Breast epithelium (tissue), 4 donors: ENCODE measurements around the gene ELMOD3. TPM values are rescaled to one million over a fixed set of nuclear protein-coding genes. Genes with fewer than 3 reads are reported as not detected.

Source experiments
- DNase-seq, 2 donors: peaks; one replicate each; pipeline ENCODE4 v3.0.0-alpha.2; 2019; ENCODE audit warnings: low spot score in 2 of 2
- H3K27ac ChIP-seq, 2 donors: fragments of 200-600 bp; sonication (generic) in 1 of 2; one replicate each; pipeline ENCODE4 v1.5.1; 2016 to 2019; ENCODE audit warnings: mild to moderate bottlenecking in 1 of 2
- H3K27me3 ChIP-seq, 2 donors: fragments of 200-600 bp; sonication (generic) in 1 of 2; one replicate each; pipeline versions ENCODE4 v1.5.1 to v1.6.0; 2017 to 2019; ENCODE audit warnings: control low read depth in 1 of 2, mild to moderate bottlenecking in 1 of 2
- H3K36me3 ChIP-seq: fragments of 200-600 bp; one replicate; pipeline ENCODE4 v1.5.1; 2019
- H3K4me1 ChIP-seq, 2 donors: fragments of 200-600 bp; sonication (generic); one replicate each; pipeline ENCODE4 v1.5.1; 2016 to 2019; ENCODE audit warnings: control low read depth in 1 of 2
- H3K4me3 ChIP-seq, 3 donors: fragments of 200-600 bp; sonication (generic); 1 replicate in 2 of 3; 2 replicates in 1 of 3; pipeline ENCODE4 v1.5.1; 2016 to 2019; ENCODE audit warnings: mild to moderate bottlenecking in 3 of 3, moderate library complexity in 2 of 3
- H3K9me3 ChIP-seq, 2 donors: fragments of 200-600 bp; sonication (generic) in 1 of 2; one replicate each; pipeline ENCODE4 v1.5.1; 2016 to 2019; ENCODE audit warnings: control low read depth in 1 of 2
- POLR2A ChIP-seq: fragments of 450-650 bp; IDR thresholded peaks from one replicate; pipeline ENCODE4 v1.6.1; 2016; ENCODE audit warnings: antibody characterized with exemption, mild to moderate bottlenecking, moderate library complexity
- POLR2AphosphoS5 ChIP-seq, 3 donors: sonication (generic); formaldehyde crosslinking; IDR thresholded peaks; one replicate each; pipeline ENCODE4 v1.6.1; 2017; ENCODE audit warnings: antibody characterized with exemption in 3 of 3
- intact Hi-C: fragments of 100-400 bp; cut with DNase I; formaldehyde crosslinking; loops from one replicate; pipeline ENCODE4 v1.15.1; 2023; ENCODE audit warnings: low total_unique reads
- total RNA-seq, 3 donors: library from RNA; depleted of rRNA; stranded (reverse); fragments of >200 nt; gene quantifications; one replicate each; pipeline ENCODE4 v1.1.0, GENCODE V29; 2016
- TF ChIP-seq, protein P1 (sequence below), 3 donors: fragments of 450-650 bp; IDR thresholded peaks; one replicate each; pipeline ENCODE4 v1.5.1; 2016 to 2017; ENCODE audit warnings: antibody characterized with exemption in 3 of 3, mild to moderate bottlenecking in 3 of 3, moderate library complexity in 3 of 3

ELMOD3 gene
- total RNA-seq, 3 donors from 2014 or later = 42.9 to 149 (median 47.0) TPM

DNA sequence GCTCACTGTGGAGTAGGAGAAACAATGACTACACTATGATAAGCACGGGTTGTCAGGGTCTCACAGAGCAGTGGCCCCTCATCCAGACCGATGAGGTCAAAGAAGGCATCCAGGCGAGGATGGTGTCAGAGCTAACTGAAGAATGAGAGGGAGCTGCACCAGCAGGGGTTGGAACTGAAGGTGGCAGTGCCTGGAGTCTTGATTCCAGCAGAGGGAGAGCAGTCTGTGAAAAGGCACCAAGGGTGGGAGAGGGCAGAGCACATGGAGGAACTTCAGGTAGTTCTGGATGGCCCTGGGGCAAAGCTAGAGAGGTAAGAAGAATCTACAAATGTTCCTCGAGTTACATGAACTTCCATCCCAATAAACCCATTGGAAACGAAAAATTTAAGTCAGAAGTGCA, 12.6 kb downstream of the ELMOD3 start:
- intact Hi-C loops = no loop called here
- no peaks in the 10 kb centered on the region for H3K36me3 ChIP-seq
- H3K4me3 ChIP-seq = no peak overlapping the region

DNA sequence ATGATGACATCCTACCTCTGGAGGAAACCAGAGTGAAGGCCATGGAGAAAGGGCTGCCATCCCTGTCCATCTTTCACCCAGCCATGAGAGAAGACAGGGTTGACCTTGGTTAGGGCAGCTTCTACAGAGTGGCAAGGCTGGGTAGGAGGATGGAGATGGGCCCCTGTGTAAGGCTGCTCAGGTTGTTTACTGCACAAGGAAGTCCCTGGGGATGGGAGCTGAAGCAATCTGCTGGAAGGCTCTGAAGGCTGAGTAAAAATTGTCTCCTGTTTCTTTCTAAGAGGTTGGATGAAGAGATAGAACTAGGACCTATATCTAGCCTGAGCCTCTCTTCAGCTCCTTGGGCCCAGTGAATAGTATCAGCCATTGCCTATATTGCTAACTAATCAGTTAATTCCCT, 14.4 kb downstream of the ELMOD3 start:
- DNase-seq = peak in 1 of 2 donors; percentile 15
- H3K4me1 ChIP-seq = no peaks in the 10 kb centered on the region
- H3K4me3 ChIP-seq = no peak overlapping the region
- H3K27me3 ChIP-seq = no peaks in the 10 kb centered on the region
- no peaks in the 10 kb centered on the region for H3K9me3 ChIP-seq
- TF ChIP-seq POLR2A (no peak), POLR2AphosphoS5 (IDR thresholded peaks at IDR 0.05) (no peak)
- TF ChIP-seq, protein P1, sequence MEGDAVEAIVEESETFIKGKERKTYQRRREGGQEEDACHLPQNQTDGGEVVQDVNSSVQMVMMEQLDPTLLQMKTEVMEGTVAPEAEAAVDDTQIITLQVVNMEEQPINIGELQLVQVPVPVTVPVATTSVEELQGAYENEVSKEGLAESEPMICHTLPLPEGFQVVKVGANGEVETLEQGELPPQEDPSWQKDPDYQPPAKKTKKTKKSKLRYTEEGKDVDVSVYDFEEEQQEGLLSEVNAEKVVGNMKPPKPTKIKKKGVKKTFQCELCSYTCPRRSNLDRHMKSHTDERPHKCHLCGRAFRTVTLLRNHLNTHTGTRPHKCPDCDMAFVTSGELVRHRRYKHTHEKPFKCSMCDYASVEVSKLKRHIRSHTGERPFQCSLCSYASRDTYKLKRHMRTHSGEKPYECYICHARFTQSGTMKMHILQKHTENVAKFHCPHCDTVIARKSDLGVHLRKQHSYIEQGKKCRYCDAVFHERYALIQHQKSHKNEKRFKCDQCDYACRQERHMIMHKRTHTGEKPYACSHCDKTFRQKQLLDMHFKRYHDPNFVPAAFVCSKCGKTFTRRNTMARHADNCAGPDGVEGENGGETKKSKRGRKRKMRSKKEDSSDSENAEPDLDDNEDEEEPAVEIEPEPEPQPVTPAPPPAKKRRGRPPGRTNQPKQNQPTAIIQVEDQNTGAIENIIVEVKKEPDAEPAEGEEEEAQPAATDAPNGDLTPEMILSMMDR (IDR thresholded peaks at IDR 0.05) = no peak
- peak overlapping the region in 1 of 2 donors; percentile 77 for H3K27ac ChIP-seq
- H3K36me3 ChIP-seq = no peaks in the 10 kb centered on the region
- intact Hi-C loops = no loop called here

More for the DNA sequence above, 12.6 kb downstream of the ELMOD3 start:
- H3K27ac ChIP-seq = no peak overlapping the region
- DNase-seq = no peak
- no peaks in the 10 kb centered on the region for H3K4me1 ChIP-seq
- H3K27me3 ChIP-seq = no peaks in the 10 kb centered on the region
- no peaks in the 10 kb centered on the region for H3K9me3 ChIP-seq
- TF ChIP-seq, protein P1 (IDR thresholded peaks at IDR 0.05) = no peak
- TF ChIP-seq POLR2AphosphoS5 (IDR thresholded peaks at IDR 0.05) (no peak), POLR2A (no peak)

DNA sequence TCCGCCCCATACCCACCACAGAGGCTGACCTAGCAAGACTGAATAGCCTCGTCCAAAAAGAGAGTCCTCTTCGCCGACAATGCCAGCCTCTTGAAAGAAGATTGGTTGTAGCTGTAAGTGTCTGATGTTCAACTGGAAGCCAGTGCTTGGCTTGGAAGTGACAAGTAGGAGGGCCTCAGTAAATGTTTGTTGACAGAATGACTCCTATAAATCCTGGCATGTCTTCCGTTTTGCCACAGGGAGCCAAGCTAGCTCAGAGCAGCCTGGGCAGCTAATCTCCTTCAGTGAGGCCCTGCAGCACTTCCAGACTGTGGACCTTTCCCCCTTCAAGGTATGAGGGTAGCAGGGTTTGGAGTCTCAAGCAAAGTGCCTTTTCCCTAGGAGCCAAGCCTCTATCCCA, 14.9 kb downstream of the ELMOD3 start:
- Histone ChIP-seq H3K4me3 (no peak overlapping the region), H3K9me3 (no peaks in the 10 kb centered on the region), H3K27ac (peak overlapping the region in 1 of 2 donors; percentile 77), H3K4me1 (no peaks in the 10 kb centered on the region), H3K27me3 (no peaks in the 10 kb centered on the region), H3K36me3 (no peaks in the 10 kb centered on the region)
- peak in 1 of 2 donors; percentile 60 for DNase-seq
- TF ChIP-seq POLR2A (no peak), POLR2AphosphoS5 (IDR thresholded peaks at IDR 0.05) (no peak)
- intact Hi-C loops = no loop called here

DNA sequence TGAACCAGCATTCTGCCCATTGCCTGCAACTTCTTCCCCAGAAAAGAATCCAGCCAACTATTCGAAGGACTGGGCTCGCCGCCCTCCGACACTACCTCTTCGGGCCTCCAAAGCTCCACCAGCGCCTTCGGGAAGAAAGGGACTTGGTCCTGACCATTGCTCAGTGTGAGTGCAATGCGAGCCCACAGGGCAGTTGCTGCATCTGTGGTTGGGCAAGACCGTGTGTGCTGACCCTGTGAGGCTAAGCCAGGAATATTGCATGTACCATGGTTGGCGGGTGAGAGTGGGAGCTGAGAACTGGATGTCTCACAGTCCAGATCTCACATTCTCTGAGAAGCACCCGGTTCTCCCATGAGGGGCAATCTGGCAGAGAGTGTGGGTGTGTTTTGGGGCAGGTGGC, 16.5 kb downstream of the ELMOD3 start:
- no peaks in the 10 kb centered on the region for H3K27me3 ChIP-seq
- no peaks in the 10 kb centered on the region for H3K9me3 ChIP-seq
- H3K4me1 ChIP-seq = no peaks in the 10 kb centered on the region
- H3K27ac ChIP-seq = no peak overlapping the region
- intact Hi-C loops = no loop called here
- TF ChIP-seq POLR2A (no peak), POLR2AphosphoS5 (IDR thresholded peaks at IDR 0.05) (no peak)
- TF ChIP-seq, protein P1 (IDR thresholded peaks at IDR 0.05) = no peak
- no peak overlapping the region for H3K4me3 ChIP-seq
- no peaks in the 10 kb centered on the region for H3K36me3 ChIP-seq
- DNase-seq = peak in 1 of 2 donors; percentile 12

DNA sequence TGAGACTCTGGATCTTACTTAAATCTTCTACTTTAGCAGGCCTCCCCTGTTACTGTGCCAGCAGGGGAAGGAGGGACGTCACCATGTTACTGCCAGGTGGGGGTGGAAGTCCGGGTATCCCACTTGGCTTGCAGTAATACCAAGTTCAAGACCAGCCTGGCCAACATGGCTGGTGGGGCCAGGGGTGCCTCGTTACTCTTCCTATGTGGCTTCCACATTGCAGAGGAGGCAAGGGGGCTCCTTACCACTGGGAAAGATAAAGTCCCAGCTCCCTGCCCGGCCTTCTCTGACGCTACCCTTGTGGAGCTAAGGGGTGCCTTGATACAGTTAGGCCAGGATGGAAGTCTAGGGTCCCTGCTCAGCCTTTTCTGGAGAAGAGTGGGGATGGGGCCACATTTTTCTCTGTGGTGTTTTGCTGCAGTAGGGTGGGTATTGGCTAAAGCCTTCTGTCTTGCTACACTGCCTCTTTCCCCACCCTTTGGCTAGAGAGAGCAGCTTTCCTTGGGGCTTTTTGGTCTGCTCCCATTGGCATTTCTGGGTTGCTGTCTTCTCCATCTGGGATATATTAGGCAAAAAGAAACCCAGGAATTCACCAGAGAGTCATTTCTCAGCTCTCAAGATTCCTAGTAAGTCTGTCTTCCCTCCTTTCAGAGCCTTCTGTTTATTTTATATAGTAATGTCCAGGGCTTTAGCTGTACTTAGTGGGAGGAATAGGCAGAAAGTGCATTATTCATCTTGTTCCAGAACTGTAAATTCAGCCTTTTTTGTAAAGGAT, 21.9 kb downstream of the ELMOD3 start:
- Histone ChIP-seq H3K4me1 (no peaks in the 10 kb centered on the region), H3K27me3 (no peaks in the 10 kb centered on the region), H3K36me3 (no peaks in the 10 kb centered on the region), H3K27ac (no peak overlapping the region), H3K4me3 (no peak overlapping the region), H3K9me3 (no peaks in the 10 kb centered on the region)
- DNase-seq = no peak
- intact Hi-C loops = no loop called here
- TF ChIP-seq POLR2AphosphoS5 (IDR thresholded peaks at IDR 0.05) (no peak), POLR2A (no peak)
- TF ChIP-seq, protein P1 (IDR thresholded peaks at IDR 0.05) = no peak
